Activated CD4-positive, alpha-beta T cell treated with anti-CD3 and anti-CD28 coated beads, Interleukin-2, amount 50 U/mL, for 4 hours (primary cell): ENCODE measurements around the gene TIAM1.

Experiments used
- DNase-seq, 2 experiments: peaks; one replicate each; pipeline ENCODE4 v3.0.0-alpha.2; 2020

The TIAM1 gene

GRCh38 chr21:31132574-31133242 lies 211.4 kb downstream of the TIAM1 start:
- DNase-seq = peak; percentile 65 to 66

DNA sequence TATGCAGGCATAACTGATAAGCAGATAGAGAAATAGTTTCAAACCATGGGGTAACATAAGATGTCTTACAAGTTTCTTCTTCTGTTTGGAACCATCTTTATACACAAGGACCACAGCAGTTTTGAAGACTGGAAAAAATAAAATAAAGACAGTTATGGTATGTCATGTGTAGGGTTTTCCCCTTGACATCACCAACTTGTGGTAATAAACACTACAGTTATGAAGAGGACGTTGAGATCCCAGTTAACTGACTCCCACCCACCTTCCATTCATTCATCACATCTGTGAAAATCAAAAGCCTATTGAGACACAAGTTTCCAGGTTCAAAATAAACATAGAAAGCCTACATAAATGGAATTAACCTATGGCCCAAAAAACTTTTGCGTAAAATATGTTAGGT lies 213.2 kb downstream of the TIAM1 start:
- no peak for DNase-seq

DNA sequence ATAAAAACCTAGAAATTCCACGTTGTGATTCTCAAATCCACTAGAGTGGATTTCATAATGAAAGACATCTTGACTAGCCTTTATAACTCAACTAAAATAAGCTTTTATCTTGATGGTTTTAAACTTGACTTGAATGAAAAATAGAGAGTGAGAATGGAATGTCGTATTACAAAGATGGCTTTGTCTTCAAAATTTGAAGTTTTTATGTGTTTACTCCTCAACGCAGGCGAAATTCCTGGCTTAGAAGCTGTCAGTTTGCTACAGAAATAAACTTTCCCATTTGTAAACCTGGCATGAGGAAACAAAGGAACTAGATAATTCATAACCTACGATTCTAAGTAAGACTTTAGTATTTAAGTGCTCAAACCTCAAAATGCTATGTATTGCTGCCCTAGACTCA lies 215.8 kb downstream of the TIAM1 start:
- no peak for DNase-seq

- DNase-seq = no peak
These were observed 220.1 kb downstream of the TIAM1 start for GRCh38 chr21:31124010-31124409.

DNA sequence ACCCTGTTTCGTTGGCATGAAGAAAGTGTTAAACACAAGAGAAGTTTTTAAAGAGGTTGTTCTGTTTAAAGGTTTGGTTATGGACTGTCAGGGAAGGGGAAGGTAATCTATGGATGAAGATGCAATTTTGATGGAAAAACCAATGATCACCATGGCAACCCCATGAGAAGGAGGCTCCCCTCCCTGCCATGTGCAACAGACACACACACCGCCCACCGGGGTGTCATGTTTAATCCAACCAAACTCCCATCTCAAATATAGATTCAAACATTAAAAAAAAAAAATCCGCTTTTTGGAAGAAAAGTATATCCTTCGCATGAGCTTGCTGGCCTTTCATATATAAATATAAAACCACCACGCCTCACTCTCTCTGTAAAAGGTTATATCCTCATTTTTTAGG lies 224.9 kb downstream of the TIAM1 start:
- DNase-seq = no peak

DNA sequence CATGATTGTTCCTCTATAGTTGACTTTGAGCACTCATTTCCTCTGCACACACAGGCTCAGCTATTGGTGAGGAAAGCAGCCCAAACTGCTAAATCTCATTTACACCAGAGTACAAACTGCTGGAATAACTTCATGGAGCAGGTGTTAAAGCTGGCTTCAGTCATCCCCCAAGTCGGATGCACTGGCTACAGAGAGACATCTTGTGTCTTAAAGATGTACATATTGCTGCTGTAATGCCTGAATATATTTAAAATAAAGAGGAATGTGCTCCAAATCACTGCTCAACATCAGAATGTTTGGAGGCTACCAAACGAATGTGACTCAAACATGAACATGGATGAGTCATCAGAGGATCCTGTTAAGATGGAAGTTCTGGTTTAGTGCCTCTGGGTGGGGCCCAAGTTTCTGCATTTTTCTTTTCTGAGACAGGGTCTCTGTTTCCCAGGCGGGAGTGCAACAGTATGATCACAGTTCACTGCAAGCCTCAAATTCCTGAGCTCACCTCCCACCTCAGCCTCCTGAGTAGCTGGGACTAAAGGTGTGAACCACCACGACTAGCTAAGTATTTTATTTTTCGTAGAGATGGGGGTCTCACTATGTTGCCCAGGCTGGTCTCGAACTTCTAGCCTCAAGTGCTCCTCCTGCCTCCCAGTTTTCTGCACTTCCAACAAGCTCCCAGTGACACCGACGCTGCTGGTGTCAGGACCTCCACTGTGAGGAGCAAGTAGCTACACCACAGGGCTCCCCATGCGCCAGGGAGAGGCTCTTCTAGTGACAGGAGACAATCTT lies 226.7 kb downstream of the TIAM1 start:
- no peak for DNase-seq

DNA sequence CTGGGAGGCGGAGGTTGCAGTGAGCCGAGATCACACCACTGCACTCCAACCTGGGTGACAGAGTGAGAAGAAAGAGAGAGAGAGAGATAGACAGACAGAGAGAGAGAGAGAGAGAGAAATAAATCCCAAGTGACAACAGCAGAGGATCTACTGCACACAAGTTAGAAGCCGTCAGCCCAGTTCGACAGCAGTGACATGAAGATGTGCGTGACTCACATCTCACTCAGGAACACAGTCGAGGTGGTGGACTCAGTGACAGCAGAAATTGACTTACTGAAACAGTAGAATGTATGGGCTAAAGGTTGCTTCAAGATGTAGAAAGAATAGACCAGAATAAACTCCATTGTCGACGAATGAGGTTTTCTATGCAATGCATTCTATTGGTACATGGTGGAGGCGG lies 228.8 kb downstream of the TIAM1 start:
- no peak for DNase-seq

GRCh38 chr21:31111093-31111492 lies 233.0 kb downstream of the TIAM1 start:
- no peak for DNase-seq

- DNase-seq = no peak
These were observed 233.6 kb downstream of the TIAM1 start for GRCh38 chr21:31110430-31110829.

DNA sequence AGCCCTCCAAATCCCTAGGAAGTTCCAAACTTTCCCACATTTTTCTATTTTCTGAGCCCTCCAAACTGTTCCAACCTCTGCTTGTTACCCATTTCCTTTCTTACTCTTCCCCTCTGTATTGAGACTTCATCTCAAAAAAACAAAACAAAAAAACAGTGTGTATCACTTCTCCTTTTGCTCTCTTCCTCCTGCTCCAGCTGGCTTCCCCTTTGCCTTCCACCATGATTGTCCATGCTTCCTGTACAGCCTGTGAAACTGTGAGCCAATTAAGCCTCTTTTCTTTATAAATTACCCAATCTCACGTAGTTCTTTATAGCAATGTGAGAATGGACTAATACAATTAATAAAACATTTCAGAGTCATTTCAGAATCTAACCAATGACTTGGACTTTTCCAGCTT lies 236.2 kb downstream of the TIAM1 start:
- DNase-seq = no peak

DNA sequence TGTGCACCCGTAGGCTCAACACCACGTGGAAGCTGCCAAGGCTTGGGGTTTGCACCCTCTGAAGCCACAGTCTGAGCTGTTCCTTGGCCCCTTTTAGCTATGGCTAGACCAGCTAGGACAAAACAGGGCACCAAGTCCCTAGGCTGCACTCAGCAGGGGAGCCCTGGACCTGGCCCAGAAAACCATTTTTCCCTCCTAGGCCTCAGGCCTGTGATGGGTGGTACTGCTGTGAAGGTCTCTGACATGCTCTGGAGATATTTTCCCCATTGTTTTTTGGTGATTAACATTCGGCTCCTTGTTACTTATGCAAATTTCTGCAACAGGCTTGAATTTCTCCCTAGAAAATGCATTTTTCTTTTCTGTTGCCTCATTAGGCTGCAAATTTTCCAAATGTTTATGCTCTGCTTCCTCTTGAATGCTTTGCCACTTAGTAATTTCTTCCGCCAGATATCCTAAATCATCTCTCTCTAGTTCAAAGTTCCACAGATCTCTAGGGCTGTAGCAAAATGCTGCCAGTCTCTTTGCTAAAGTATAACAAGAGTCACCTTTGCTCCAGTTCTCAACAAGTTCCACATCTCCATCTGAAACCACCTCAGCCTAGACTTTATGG lies 236.8 kb downstream of the TIAM1 start:
- DNase-seq = no peak

DNA sequence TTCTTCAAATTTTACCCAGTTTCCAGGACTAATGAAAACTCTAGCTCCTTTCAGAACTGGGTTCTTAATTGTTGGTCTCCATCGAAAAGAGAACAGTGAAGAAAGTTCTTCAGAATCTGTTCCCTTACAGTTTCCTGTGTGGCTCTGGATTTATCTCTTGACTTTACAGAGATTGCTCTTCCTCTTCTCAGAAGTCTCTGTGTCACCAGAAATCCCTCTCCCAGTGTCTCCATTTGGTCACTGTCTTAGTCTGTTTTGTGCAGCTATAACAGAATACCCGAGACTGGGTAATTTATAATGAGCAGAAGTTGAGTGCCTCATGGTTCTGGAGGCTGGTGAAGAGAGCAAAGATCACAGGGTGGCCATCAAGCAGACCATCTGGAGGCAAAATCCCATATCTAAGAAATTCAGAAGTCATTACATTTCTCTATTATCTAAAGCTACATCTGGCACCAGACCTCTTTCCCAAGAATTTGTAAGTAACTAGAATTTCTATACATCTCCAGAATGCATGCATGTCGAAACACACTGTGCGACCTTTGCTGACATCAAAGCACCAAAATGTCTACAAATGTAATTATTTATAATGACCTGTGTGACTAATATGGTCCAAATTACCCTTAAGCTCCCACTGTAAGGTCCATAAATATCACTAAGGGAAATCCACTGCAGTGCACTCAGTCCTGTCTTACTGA lies 240.3 kb downstream of the TIAM1 start:
- DNase-seq = no peak

DNA sequence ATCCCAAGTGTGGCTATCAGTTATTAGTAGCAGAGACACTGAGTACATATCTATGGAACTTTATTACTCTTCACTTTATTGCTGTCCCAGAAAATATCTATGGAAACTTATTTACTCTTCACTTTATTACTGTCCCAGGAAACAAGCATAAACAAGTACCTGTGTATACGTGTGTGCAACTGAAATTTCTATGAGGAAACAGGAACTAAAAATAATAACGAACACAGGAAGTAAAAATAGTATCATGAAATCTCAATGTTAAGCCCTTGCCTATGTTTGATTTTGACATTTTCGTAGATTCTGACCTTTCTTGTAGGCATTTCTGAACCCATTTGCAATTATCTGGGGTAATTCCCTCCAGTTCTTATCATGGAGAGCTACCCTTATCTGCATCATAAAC lies 240.9 kb downstream of the TIAM1 start:
- no peak for DNase-seq

DNA sequence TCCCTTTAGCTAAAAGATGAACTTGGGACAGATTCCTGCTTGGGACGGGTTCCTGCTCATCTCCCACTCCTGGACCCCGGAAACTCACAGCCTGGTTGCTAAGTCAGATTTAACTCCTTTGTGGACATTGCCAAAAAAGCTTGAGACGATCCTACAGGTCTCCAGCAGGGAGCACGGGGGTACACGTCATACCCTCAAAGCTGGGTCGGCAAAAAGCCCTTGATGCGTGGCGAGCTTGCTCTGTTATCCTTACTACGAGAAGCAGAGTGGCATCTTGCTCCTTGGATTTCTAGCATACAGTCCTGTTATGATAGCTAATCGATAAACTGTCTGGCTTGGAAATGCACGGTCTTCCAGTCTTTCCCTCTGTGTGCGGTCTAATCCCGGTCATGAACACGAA lies 244.9 kb downstream of the TIAM1 start:
- DNase-seq = no peak

DNA sequence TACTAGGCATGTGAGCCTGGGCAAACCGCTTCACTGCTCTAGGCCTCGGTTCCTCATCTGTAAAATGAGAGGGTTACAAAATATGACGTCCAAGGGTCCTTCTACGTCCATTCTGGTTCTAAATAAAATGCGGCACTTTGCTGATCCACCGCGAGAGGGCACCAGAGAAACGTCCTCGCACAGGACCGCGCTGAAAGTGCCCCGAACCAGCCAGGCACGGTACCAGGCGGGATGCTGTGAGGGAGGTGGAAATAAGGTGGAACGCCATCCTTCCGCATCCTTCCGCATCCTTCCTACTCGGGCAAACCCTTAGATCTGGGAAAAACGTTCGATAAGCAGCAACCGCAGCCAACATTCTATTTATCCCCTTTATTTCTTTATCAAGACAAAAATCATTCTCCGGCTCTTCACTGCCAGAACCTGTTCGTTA lies 245.5 kb downstream of the TIAM1 start:
- peak; percentile 66 to 72 for DNase-seq

GRCh38 chr21:31092832-31093625 lies 251.0 kb downstream of the TIAM1 start:
- DNase-seq = no peak

DNA sequence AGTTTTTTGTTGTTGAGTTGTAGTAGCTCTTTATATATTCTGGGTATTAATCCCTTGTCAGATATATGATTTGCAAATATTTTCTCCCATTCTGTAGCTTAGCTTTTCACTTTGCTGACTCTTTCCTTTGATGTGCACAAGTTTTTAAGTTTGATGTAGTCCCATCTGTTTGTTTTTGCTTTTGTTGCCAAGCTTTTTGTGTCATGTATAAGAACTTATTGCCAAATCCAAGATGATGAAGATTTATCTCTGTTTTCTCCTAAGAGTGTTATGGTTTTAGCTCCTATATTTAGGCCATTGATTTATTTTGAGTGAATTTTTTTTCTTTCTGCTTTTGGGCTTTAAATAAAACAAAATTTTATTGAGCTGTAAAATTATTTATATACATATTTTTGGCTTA lies 253.7 kb downstream of the TIAM1 start:
- DNase-seq = no peak

GRCh38 chr21:31088474-31088751 lies 255.6 kb downstream of the TIAM1 start:
- no peak for DNase-seq

DNA sequence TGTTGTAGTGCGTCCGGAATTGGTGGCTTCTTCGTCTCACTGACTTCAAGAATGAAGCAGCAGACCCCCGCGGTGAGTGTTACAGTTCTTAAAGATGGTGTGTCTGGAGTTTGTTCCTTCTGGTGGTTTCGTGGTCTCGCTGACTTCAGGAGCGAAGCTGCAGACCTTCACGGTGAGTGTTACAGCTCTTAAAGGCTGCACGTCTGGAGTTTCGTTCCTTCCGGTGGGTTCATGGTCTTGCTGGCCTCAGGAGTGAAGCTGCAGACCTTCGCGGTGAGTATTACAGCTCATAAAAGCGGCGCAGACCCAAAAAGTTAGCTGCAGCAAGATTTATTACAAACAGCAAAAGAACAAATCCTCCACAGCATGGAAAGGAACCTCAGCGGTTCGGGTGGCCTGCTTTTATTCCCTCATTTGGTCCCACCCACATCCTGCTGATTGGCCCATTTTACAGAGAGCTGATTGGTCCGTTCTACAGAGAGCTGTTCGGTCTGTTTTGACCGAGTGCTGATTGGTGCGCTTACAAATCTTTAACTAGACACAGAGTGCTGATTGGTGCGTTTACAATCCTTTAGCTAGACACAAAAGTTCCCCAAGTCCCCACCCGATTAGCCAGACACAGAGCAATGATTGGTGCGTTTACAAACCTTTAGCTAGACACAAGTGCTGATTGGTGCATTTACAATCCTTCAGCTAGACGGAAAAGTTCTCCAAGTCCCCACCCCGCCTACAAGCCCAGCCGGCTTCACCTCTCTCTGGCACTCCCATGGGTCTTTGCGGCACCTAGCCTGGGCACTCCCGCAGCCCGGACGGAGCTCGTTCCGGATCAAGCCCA lies 256.2 kb downstream of the TIAM1 start:
- no peak for DNase-seq

- no peak for DNase-seq
These were observed 259.4 kb downstream of the TIAM1 start for GRCh38 chr21:31084689-31085088.

DNA sequence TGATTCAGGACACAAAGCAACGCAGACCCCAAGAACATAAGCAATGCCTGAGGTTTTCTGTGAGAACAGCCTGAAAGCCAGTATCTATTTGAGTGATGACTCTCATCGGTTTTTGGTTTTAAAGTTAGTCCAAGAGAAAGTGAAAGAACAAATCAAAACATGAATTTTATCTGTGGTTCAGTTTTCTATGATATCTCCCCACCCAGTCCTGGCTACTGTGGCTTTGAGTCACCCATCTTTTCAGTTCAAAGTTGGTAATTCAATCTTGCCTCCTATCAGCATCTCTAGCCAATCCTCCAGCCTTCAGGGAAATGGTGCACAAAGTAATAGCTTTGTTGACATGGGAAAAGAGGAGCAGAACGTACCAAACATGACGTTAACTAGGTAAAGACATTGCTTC lies 265.3 kb downstream of the TIAM1 start:
- no peak for DNase-seq

GRCh38 chr21:31078216-31078615 lies 265.8 kb downstream of the TIAM1 start:
- no peak for DNase-seq
